K562 (cell line): ENCODE measurements around the gene PLS1. TPM values are rescaled to one million over a fixed set of nuclear protein-coding genes. Genes with fewer than 3 reads are reported as not detected.
A peak's percentile ranks its signal among the peaks of the same experiment; 100 is the strongest.

Experiments
- ARHGAP35 ChIP-seq: fragments of 450-650 bp; IDR thresholded peaks from 2 replicates; pipeline ENCODE4 v1.6.1; 2018; ENCODE audit not compliant: partially characterized antibody
- ARID4B ChIP-seq: sonication (generic); formaldehyde crosslinking; IDR thresholded peaks from 2 replicates; pipeline ENCODE4 v1.8.0; 2022; ENCODE audit warnings: mild to moderate bottlenecking, missing genetic modification reagents
- ELF4 ChIP-seq: fragments of 450-650 bp; formaldehyde crosslinking; IDR thresholded peaks from 2 replicates; pipeline ENCODE4 v1.4.0; 2022; ENCODE audit warnings: missing genetic modification characterization
- HBP1 ChIP-seq: fragments of 450-650 bp; formaldehyde crosslinking; IDR thresholded peaks from 2 replicates; pipeline ENCODE4 v1.4.0; 2022; ENCODE audit warnings: missing genetic modification characterization
- HDAC6 ChIP-seq: IDR thresholded peaks from 2 replicates; pipeline ENCODE4 v1.6.1; 2012; ENCODE audit warnings: low read depth, mild to moderate bottlenecking, control low read depth, inconsistent platforms, low read length, moderate library complexity
- HDGF ChIP-seq: fragments of 450-650 bp; IDR thresholded peaks from 2 replicates; pipeline ENCODE4 v1.6.1; 2016
- HMG20B ChIP-seq: fragments of 250-450 bp; sonication (Bioruptor Pico); IDR thresholded peaks from 2 replicates; pipeline ENCODE4 v1.5.0; 2021; ENCODE audit warnings: mild to moderate bottlenecking
- ILF3 ChIP-seq: fragments of 450-650 bp; IDR thresholded peaks from 2 replicates; pipeline ENCODE4 v1.6.1; 2018; ENCODE audit warnings: antibody characterized with exemption, mild to moderate bottlenecking, moderate library complexity, borderline replicate concordance
- MNT ChIP-seq, 2 experiments: fragments of 450-650 bp; conservative IDR thresholded peaks; 2 replicates each; pipeline ENCODE4 v1.6.1; 2017; ENCODE audit warnings: mild to moderate bottlenecking in 2 of 2, moderate library complexity in 2 of 2
- RBM22 ChIP-seq: fragments of 200-400 bp; formaldehyde crosslinking; IDR thresholded peaks from 2 replicates; pipeline ENCODE4 v1.6.1; 2018; ENCODE audit warnings: low read length, low read depth; ENCODE audit not compliant: poor library complexity, severe bottlenecking
- TCF7 ChIP-seq: sonication (generic); IDR thresholded peaks from 2 replicates; pipeline ENCODE4 v1.6.1; 2016; ENCODE audit warnings: antibody characterized with exemption, borderline replicate concordance
- ZNF212 ChIP-seq: fragments of 450-650 bp; formaldehyde crosslinking; IDR thresholded peaks from 2 replicates; pipeline ENCODE4 v1.4.0; 2020; ENCODE audit warnings: mild to moderate bottlenecking
- ZNF324 ChIP-seq: fragments of 250-450 bp; sonication (Bioruptor Pico); IDR thresholded peaks from 2 replicates; pipeline ENCODE4 v1.4.0; 2020; ENCODE audit warnings: mild to moderate bottlenecking
- ZNF707 ChIP-seq: fragments of 250-450 bp; sonication (Bioruptor Pico); conservative IDR thresholded peaks from 2 replicates; pipeline ENCODE4 v1.8.0; 2022; ENCODE audit warnings: inconsistent platforms, mild to moderate bottlenecking, moderate library complexity
- polyA plus RNA-seq, 8 experiments: library from polyadenylated mRNA; depleted of rRNA in 4 of 8; stranded (reverse) in 5 of 8; unstranded in 3 of 8; fragments of >200 nt; fragmentation: Nextera tagmentation in 2 of 8; fragmentation: Illumina TruSeq in 1 of 8; extraction: Ambion mirVana in 2 of 8; extraction: Trizol in 1 of 8; gene quantifications; 2 replicates each; pipeline versions ENCODE4 v1.2.1 to v1.2.3, GENCODE V29; 2011 to 2014; ENCODE audit warnings: inconsistent platforms in 1 of 8, missing spikeins in 1 of 8
- total RNA-seq, 7 experiments: library from RNA; depleted of rRNA in 6 of 7; stranded (reverse); fragments of >200 nt in 6 of 7; fragmentation: Illumina TruSeq in 2 of 7; extraction: Trizol in 2 of 7; gene quantifications; 2 replicates each; pipeline versions ENCODE4 v1.2.1 to v1.2.3, GENCODE V29; 2011 to 2021; ENCODE audit warnings: low replicate concordance in 1 of 7

Gene PLS1
- total and polyA plus RNA-seq, 9 of the 15 experiments (the other 6 are each of a cell fraction or from before 2014, with no cell fraction given), result 6.1 to 21.3 (median 13.0) TPM

- peak; percentile 94 to 98 for TF ChIP-seq MNT (conservative IDR thresholded peaks at IDR 0.05)
- no peak for TF ChIP-seq HMG20B (CRISPR knock-in tag)
- TF ChIP-seq ARHGAP35, result no peak
- no peak for TF ChIP-seq ZNF212 (CRISPR knock-in tag)
- TF ChIP-seq RBM22, result peak; percentile 86
- no peak for TF ChIP-seq HDGF
- TF ChIP-seq HBP1, result no peak
- peak; percentile 87 for TF ChIP-seq ARID4B (CRISPR knock-in tag)
- TF ChIP-seq TCF7, result peak; percentile 84
- TF ChIP-seq ZNF707 (CRISPR knock-in tag), result no peak
- no peak for TF ChIP-seq HDAC6
- peak; percentile 75; the same call in 1 of the 2 replicates for TF ChIP-seq ELF4
- TF ChIP-seq ILF3, result no peak
- TF ChIP-seq ZNF324 (CRISPR knock-in tag), result no peak
Observed at GRCh38 chr3:142578329-142579223, 17.6 kb upstream of the PLS1 start, which contains the start of gene ATR (continued).
